ENCODE measurements around the gene DSCAM.

GRCh38 chr21:40056031-40056430 lies 790.9 kb downstream of the DSCAM start:
- TF ChIP-seq EZH2phosphoT487 (IDR thresholded peaks at IDR 0.05; ENCODE audit: insufficient read depth, low read depth) (no peak), EZH2 (IDR thresholded peaks at IDR 0.05; ENCODE audit: insufficient read depth, poor library complexity, severe bottlenecking) (no peak)
